ENCODE measurements around the gene TSPAN17.

Gene TSPAN17

DNA sequence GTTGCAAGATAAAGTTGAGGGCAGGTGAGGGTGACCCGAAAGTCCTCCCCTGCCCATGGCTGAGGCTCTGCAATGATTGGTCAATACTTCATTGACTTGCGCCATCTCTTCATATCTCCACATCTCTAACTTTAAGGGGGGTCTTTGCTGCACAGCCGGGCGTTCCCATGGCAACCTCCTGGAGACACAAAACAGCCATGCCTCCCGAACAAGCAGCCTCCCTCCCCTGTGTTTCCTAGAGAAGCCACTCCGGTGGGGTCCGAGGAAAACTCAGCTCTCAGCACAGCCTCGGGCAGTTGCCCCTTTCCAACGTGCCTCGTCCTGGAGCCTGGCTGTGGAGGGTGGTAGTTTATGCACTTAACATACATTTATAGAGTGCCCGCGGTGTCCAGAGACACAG lies 57.5 kb downstream of the TSPAN17 start:
- TF ChIP-seq, protein P1, sequence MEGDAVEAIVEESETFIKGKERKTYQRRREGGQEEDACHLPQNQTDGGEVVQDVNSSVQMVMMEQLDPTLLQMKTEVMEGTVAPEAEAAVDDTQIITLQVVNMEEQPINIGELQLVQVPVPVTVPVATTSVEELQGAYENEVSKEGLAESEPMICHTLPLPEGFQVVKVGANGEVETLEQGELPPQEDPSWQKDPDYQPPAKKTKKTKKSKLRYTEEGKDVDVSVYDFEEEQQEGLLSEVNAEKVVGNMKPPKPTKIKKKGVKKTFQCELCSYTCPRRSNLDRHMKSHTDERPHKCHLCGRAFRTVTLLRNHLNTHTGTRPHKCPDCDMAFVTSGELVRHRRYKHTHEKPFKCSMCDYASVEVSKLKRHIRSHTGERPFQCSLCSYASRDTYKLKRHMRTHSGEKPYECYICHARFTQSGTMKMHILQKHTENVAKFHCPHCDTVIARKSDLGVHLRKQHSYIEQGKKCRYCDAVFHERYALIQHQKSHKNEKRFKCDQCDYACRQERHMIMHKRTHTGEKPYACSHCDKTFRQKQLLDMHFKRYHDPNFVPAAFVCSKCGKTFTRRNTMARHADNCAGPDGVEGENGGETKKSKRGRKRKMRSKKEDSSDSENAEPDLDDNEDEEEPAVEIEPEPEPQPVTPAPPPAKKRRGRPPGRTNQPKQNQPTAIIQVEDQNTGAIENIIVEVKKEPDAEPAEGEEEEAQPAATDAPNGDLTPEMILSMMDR (IDR thresholded peaks at IDR 0.05; ENCODE audit: extremely low read depth, insufficient read depth, missing control alignments): no peak
- no peak for DNase-seq (ENCODE audit: low spot score)
- in situ Hi-C loops (cut with MboI; ENCODE audit: low pct_unique_long_range_greater_than_20kb, low sequenced_read_pairs, unreplicated experiment): no loop called here
